HG03354 (cell line): ENCODE data around the gene SLC43A2.
A peak's percentile ranks its signal among the peaks of the same experiment; 100 is the strongest.
"Not testable (repeated sequence)": the region's sequence is repeated elsewhere in the genome, so short reads cannot be mapped to it uniquely, and the experiment has no call there.

Experiments used
- ATAC-seq: cut with Tn5 transposase; IDR thresholded peaks from one replicate; pipeline ENCODE4 v1.9.1; 2021; ENCODE audit warnings: mild to moderate bottlenecking; ENCODE audit not compliant: unreplicated experiment, poor library complexity, severe bottlenecking

SLC43A2 gene

DNA sequence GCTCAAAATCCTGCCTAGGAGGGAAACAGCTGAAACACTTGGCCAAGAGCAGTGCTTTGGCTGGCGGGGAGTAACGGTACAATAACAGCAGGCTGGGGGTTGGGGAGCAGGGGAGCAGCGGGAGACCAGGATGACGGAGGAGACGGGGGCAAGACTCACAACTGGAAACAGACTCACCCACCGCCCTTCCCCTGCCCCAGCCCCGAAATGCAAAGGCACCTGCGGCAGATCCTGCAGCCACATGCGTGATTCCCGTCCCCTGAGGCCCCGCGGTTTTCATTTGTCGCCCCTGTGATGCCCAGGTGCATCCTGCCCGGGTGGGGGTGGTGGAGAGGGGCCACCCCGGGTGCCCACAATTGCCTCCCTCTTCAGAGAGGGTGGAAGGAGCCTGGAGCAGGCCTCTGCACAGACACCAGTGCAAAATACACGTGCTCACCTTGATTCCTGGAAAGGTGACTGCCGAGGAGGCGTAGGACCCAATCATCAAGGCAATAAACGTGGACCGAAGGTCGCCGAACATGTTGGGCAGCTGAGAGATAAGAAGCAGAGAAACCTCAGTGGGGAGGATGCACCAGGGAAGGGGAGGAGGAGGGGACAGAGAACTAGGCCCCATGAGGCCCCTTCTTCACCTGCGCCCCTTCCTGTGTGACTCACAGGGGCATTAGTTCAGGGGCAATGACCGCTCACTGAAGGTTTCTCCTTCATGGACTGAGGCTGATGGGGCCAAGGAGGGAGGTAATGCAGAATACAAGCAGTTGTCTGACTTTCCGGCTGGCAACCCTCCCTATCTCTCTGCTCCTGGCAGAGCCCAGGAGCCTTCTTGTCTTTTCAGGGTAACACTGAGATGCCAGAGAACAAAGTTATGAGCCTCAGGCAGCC, 35.6 kb downstream of the SLC43A2 start:
- peak; percentile 82 for ATAC-seq

DNA sequence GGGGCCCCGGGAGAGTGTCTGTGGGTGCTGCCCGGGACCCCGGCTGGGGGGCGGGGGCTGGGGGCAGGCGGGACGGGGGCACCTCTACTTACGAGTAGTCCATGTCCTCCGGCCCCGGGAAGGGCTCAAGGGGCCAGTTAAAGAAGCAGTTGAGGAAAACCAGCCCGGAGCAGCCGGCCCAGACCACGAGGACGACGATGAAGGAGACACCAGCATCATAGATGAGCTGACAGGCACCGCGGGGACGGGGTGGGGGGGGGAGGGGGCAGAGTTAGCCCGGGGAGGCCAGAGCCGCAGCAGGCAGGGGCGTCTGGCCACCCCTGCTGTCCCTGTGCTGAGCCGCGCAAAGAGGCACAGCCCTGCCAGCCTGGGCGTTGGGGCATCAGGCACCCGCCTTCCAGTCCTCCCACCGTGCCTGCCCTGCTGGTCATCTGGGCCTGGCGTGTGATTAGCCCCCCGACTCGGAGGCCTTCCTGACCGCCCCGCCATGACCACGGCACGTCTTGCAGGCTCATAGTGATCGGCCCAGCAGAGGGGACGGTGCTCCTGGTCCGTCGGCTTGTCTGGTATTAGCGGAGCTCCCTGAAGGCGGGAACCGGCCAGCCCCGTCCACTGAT, 37.1 kb downstream of the SLC43A2 start:
- no peak for ATAC-seq

DNA sequence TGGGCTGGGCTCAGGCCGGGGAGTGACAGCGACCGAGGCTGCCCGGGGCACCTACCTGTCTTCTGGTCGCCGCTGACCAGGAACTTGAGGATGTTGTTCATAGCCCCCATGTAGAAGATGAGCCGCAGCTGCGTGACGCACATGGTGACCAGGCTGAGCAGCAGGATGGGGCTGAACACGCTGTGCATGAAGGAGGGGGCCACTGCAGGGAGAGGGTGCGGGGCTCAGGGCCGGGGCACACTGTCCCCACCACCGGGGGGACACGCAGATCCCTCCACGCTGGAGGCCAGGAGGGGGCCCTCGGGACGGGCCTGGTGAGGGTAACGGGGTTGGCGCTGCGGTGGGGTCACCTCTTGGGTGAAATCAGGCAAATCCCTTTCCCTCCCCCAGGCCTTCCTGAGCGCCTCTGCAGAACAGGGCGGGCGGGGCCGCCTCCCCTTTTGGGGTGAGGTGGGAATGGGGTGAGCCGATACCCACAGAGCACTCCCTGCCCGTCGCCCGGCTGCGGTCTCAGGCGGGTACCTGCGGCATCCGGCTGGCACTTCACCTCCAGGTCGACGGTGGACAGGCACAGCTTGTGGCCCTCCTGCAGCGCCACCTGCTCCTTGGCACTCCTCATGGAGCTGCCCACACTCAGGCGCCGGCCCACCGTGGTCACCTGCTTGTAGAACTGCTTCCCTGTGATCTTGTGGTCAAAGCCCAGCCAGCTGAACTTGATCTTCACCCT, 37.7 kb downstream of the SLC43A2 start:
- no peak for ATAC-seq

DNA sequence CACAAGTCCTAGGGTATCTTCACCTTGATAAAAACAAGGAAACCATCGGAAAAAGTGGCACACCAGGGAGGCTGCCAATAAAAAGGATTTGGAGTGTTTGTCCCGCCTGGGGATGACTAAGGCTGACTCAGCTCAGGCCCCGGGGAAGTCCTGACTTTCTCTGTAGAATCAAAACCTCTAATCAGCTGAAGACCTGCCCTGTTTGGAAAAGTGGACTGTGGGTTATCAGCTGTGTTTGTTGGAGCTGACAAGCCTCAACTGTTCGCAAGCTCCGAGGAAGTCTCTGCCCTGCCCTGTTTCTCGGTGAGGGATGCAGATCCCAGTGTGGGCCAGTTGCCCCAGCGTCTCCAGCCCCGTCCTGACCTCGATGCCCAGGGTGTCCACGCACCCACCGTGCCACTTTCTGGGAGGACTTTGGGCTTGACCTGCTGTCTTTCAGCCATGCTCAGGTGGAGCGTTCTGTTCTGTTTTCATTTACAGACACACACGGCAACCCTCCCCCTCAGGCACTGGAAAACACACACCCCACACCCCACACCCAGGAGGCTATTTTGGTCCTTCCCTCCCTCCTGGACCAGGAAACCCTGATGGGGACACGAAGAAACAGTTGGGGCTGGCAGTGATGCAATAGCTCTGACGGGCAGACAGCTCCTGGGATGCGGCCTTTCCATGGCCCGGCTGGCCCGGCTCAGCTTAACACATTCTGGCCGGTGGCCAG, 38.4 kb downstream of the SLC43A2 start:
- ATAC-seq: no peak

DNA sequence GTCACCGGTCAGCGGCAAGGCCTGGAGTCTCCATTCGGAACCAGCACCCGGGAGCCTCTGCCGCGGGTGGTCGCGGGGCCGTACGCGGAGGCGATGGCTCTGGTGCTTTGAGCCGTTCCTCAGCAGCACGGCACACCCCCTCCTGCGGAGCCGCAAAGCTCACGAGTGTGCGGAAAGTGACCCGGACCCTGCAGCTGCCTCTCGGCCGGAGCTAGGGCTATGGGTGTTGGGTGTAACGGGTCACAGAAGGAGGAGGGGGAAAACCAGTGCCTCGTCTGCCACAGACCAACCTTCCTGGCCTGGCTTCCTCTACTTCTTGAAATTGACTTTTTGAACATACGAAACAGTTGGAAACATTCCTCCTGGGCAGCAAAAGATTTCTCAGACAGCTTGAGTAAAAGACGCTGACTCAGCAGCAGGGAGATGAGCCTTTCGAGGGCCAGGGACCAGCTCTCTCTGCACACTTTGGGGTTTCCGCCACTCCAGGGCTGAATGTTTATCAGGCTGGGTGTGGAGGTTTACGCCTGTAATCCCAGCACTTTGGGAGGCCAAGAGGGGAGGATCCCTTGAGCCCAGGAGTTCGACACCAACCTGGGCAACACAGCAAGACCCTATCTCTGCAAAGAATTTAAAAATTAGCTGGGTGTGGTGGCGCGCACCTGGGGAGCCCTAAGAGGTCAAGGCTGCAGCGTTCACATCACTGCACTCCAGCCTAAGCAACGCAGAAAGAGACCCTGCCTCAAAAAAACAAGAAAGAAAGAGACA, 39.6 kb downstream of the SLC43A2 start:
- ATAC-seq: no peak

DNA sequence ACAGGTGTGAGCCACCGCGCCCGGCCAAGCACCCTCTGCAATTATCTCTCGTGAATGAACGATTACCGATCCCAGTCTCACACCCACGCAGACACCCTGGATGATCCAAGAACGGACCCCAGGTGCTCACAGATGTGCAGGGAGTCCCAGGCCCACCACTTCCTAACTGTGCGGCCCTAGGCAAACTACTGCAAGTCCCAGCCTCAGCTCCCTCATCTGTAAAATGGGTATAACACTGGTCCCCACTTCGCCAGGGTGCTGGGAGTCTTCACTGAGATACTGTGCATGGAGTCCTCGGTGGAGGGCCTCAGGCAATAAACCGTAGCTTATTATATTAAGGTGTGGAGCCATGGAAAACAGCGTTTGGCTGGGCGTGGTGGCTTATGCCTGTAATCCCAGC, 44.5 kb downstream of the SLC43A2 start:
- no peak for ATAC-seq

DNA sequence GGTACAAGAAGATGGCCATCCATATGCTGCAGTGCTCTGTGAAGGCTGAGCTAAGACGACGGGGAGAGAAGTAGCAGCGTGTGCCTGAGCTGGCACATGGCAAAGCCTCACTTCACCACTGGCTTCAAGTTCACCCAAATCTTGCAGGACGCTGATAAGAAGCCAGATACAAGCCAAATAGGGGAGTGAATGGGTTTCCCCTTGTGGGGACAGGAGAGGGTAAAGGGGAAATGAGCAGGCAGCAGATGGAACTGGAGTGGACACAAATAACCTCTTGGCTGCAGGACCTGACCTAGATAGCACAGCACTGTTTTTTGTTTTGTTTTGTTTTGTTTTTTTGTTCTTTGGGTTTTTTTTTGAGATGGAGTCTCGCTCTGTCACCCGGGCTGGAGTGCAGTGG, 45.1 kb downstream of the SLC43A2 start:
- no peak for ATAC-seq

DNA sequence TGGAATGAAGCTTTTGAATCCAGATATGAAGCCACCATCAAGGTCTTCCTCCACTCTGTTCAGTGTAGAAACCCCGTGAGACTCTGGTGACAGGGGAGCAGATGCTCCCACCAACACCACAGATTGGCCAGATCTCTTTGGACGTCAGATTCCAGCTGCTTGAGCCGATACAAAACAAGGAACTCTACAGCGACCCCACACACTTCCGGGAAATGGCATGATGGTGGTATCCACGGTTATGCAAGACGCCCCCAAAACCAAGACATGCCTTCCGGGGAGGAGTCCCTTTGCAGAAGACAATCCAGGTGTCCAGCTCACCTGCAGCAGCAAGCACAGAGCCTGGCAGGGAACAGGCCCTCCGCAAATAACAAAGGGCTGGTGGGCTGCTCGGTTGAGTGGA, 46.3 kb downstream of the SLC43A2 start:
- no peak for ATAC-seq

DNA sequence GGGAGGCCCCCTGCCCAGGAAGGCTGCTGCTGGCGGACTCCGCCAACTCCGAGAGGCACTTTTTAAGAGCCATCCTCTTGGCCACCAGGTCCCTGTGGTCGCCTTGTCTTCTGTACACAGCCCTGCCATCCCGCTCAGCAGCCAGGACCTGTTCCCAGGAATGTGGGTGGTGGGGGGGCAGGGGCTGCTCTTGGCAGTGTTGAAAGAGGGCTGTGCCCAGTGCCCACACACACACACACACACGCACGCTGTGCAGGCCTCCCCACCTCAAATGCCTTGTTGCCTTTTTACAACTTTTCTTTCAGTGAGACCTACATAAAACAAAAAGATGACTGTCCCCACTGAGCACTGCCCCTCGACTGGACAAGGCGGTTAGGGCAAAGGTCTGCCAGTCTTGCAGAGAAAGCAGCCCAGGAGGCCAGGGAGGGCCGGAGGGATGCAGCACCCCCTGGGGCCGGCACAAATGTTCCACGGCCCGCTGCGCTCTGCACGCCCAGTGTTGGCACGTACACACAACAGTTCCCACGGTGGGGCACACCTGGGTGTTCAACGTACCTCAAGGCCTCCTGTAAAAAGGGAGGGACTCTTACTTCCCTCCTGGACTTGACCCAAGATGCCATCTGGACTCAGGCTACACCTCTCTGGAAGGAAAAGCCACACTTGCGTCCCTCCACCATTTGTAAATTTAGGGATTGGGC, 47.5 kb downstream of the SLC43A2 start:
- ATAC-seq: no peak

DNA sequence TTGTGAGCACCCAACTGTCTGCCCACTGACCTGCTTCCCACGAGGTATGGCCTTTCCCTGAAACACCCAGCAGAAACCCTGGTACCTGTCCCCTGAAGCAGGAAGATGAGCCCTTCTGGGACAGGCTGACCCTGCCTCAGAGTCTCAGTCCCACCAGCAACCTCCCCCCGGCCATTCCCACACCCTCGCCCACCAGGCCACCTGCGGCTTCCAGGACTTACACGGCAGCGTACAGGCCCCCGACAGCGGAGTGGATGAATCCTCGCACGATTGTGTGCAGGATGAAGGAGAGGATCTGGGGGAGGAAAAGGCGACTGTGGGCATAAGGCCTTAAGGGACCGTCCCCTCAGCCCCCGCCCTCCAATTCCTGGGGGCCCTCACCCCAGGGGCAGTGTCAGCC, 50.6 kb downstream of the SLC43A2 start:
- ATAC-seq: no peak

DNA sequence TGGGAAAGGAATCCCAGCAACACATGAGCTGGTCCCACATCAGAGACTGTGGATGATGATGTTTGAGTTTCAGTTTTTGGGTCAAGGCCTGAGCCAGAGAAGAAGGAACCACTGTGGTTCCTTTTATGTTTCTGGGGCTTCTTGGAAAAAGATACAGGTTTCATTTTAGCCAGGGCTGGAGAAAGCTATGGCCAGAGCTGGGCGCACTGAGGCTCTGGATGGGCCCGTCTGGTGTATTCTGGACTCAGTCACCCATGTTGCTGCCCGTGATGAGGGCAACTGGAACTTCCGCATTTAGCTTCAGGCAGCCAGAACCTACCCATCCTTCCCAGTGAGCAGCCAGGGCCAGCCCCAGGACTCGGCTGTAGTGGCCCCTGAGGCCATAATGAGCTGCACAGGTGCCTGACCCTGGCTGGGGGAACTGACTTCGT, 51.0 kb downstream of the SLC43A2 start:
- ATAC-seq: no peak

DNA sequence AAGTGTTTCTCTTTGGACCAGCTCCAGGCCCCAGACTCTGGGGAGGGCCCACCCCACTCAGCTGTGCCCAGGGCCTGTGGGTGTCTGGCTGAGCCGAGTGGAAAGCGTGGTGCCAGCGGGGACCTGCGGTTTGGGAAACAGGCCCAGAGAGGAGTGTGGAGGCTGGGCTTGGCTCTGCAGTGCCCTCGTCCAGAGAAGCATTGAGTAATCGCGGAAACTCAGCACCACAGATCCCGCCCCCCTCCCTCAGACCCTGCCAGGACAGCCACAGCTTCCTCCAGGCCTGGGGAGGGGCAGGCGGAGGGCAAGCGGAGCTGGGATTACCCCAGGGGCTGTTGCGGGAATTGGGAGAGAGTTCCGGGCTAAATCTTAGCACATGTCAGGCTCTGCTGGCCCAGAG, 51.5 kb downstream of the SLC43A2 start:
- no peak for ATAC-seq

DNA sequence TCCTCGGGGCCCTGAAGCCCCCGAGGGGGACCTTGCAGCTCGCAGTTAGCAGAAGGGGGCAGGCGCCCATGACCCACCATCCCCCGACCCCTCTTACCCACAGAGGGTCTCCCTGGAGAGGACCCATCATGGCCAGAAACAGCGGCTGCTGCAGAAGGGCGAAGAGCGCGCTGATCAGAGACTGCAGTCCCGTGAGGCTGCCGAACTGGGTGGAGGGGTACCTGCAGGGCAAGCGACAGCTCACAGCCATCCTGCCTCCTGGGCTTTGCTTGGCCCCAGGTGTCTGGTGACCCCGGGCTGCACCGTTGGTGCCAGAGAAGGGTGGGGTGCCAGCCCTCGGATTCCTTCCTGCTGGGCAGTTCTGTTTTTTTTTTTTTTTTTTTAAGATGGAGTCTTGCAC, 52.1 kb downstream of the SLC43A2 start:
- no peak for ATAC-seq

DNA sequence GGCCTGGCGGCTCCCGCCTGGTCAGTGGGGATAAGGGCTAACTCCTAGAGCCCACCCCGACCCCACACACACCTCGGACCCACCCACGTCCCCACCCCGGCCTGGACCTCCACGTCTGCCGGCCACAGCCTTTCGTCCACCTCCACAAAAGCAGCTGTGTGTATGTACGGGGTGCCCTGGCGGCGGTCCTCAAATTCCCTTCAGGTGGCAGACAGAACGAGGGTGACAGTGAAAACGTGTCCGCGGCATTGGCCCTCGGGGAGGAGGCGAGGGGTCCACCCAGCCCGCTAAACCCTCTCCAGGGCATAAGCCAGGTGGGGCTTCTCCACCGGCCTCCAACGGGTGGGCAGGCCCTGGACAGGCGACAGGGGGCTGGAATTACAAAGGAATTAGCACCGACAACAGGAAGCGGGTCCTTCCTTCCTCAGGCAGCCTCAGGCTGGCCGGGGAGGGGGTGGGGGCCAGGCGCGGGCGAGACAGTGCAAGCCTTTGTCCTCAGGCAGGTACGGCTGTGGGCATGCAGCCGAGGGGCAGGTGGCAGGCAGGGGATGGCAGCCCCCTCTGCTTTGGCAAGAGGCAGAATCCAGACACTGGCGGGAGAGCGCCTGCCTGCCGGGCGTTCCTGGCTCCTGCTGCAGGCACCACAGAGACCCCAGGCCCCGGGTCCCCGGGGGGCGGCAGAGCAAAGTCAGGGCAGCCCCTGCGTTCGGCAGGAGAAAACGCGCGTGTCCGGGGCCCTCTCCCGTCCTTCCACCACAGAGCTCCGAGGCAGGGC, 53.8 kb downstream of the SLC43A2 start:
- ATAC-seq: no peak

DNA sequence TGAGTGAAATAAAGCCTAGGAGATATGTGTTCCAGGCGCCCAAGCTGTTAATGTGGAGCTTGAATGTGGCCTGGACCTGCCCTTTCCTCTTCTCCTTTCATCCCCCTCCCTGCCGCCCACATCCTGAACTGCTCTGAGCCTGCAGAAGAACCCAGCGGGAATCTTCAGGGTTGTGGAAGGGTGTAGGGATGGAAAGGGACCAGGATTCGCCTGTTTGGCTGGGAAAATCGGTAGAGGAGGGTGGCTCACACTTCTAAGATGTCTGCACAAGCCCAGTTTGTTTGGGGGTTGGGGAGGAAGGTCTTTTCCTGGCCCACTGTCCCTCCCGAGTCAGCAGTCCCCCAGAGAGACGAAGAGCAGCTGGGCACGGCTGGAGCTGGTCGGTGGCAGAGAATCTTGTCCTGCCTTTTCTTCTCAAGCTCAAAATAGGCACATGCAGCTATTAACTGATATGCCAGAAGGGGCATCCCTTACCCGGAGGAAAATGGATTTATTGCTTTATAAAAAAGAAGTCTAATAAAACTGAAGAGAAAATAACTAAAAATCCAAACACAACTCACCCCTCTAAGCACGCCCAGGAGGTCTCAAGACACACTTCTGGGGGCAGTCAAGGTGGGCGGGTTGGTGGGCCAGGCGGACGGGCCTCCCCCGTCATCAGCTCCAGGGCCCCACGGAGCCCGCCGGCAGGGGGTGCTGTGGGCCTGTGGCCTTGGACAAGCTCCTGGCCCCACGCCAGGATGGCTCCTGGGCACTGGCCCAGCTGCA, 54.5 kb downstream of the SLC43A2 start:
- ATAC-seq: peak; percentile 51

DNA sequence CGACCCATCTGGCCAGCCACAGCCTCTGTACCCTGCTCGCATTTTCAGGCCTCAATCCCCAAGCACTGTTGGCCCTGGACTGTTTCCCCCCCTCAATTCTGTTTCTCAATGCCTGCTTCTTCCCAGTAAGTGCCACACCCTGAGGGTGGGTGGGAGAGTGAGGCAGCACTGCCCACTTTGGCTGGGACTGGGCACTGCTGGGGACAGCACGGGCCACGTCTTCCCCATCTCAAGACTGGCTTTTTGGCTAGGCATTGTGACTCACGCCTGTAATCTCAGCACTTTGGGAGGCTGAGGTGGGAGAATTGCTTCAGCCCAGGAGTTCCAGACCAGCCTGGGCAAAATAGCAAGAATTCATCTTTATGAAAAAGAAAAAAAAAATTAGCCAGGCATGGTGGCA, 56.0 kb downstream of the SLC43A2 start:
- ATAC-seq: not testable (repeated sequence)

DNA sequence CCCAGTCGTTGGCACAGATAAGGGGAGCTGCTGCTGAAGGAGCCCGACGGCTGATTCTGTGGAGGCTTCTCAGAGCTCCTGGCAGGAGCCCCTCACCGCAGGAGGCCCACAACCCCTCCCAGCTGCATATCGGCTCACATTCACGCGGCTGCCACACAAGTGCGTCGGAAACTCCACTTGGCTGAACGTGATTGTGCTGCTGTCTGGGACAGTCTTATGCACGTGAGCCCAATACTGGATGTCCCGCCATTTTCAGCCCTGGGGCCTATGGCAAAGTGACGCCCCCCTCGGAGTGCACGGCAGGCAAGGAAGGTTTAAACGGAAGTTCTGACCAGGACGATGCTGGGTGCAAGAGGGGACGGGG, 57.3 kb downstream of the SLC43A2 start:
- no peak for ATAC-seq
